ENCODE results near the gene ABLIM2. TPM values are rescaled to one million over a fixed set of nuclear protein-coding genes. Genes with fewer than 3 reads are reported as not detected.

The ABLIM2 gene
- total RNA-seq, 1 donor from 2014 or later = 3.5 TPM

DNA sequence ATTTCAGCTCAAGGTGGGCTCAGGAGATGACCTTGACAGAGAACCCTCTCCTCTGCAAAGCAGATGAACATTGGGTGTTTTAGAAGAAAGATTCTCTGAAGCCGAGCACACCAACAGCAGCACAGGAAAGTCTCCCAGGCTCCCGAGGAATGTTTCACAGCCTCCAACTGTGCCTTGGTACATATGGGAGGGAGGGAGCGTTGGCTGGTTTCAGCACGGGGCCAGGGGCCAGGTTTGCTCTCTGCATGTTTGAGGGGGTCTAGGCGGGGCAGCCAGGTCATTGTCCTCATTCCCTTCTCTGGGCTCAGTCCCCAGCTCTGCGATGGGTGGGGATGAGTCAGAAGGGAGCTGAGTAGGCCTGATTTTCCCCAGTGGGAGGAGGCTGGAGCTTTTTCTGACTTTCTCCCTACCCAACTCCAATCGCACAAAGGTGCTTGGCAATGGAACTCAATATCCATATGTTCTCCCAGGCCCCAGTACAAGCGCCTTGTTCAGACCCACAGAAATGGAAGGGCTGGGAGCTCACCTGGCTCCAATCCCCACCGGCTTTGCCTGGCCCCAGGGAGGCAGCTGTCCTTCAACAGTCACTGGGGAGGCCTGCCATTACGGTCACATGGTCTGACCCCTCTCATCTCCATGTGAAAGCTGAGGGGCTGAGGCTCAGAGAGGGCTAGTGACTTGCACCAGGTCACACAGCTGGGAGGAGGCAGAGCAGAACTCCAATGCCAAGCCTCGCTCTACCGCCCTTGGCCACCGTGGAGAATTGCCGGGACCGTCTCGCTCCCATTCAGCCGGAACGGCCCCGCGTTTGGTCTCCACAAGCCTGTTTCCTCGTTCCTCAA lies 110.6 kb downstream of the ABLIM2 start:
- Mint-ChIP-seq H3K27me3 (ENCODE audit: low read depth) (no peaks in the 10 kb centered on the region), H3K9me3 (no peaks in the 10 kb centered on the region), H3K36me3 (no peaks in the 10 kb centered on the region), H3K27ac (no peak overlapping the region), H3K4me3 (no peak overlapping the region), H3K4me1 (peaks cover 22% of the 10 kb centered on the region)
- TF ChIP-seq CTCF (IDR thresholded peaks at IDR 0.05; ENCODE audit: unreplicated experiment) = no peak
- no peak for DNase-seq (ENCODE audit: low spot score in 2 of 2, unreplicated experiment in 2 of 2)

GRCh38 chr4:8046925-8047541 lies 111.6 kb downstream of the ABLIM2 start:
- H3K9me3 Mint-ChIP-seq = no peaks in the 10 kb centered on the region
- peaks cover 22% of the 10 kb centered on the region for H3K4me1 Mint-ChIP-seq
- TF ChIP-seq CTCF (IDR thresholded peaks at IDR 0.05; ENCODE audit: unreplicated experiment) = no peak
- H3K27ac Mint-ChIP-seq = no peak overlapping the region
- DNase-seq (ENCODE audit: low spot score in 2 of 2, unreplicated experiment in 2 of 2) = no peak
- H3K4me3 Mint-ChIP-seq = no peak overlapping the region
- H3K36me3 Mint-ChIP-seq = no peaks in the 10 kb centered on the region
- no peaks in the 10 kb centered on the region for H3K27me3 Mint-ChIP-seq (ENCODE audit: low read depth)

- peaks cover 21% of the 10 kb centered on the region for H3K4me1 Mint-ChIP-seq
- no peaks in the 10 kb centered on the region for H3K9me3 Mint-ChIP-seq
- H3K36me3 Mint-ChIP-seq = no peaks in the 10 kb centered on the region
- H3K27me3 Mint-ChIP-seq (ENCODE audit: low read depth) = no peaks in the 10 kb centered on the region
- DNase-seq (ENCODE audit: low spot score in 2 of 2, unreplicated experiment in 2 of 2) = no peak
- TF ChIP-seq CTCF (IDR thresholded peaks at IDR 0.05; ENCODE audit: unreplicated experiment) = no peak
- H3K27ac Mint-ChIP-seq = no peak overlapping the region
- H3K4me3 Mint-ChIP-seq = no peak overlapping the region
Observed at GRCh38 chr4:8045909-8046308, 112.7 kb downstream of the ABLIM2 start.

DNA sequence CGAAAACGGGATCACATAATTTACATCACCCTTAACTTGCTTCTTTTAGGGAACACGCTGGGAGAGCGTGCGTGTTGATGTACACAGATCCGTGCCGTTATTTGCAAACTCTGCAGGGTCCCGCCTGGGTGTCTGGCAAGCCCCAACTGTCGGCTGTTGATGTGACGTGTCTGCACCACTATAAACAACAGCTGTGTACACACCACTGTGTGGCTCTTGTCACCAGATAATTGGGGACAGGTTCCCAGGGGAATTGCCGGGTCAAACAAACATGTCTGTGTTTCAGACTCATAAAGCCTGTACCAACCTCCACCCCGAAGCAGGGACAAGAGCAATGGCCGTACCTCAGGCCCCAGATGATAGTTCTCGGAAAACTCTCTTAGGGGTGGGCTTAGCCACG lies 113.9 kb downstream of the ABLIM2 start:
- Mint-ChIP-seq H3K4me3 (no peak overlapping the region), H3K36me3 (no peaks in the 10 kb centered on the region), H3K9me3 (no peaks in the 10 kb centered on the region), H3K27ac (no peak overlapping the region), H3K4me1 (peaks cover 9% of the 10 kb centered on the region), H3K27me3 (ENCODE audit: low read depth) (no peaks in the 10 kb centered on the region)
- DNase-seq (ENCODE audit: low spot score in 2 of 2, unreplicated experiment in 2 of 2) = no peak
- TF ChIP-seq CTCF (IDR thresholded peaks at IDR 0.05; ENCODE audit: unreplicated experiment) = no peak

- no peaks in the 10 kb centered on the region for H3K36me3 Mint-ChIP-seq
- H3K9me3 Mint-ChIP-seq = no peaks in the 10 kb centered on the region
- no peak overlapping the region for H3K27ac Mint-ChIP-seq
- no peaks in the 10 kb centered on the region for H3K27me3 Mint-ChIP-seq (ENCODE audit: low read depth)
- H3K4me3 Mint-ChIP-seq = no peak overlapping the region
- no peak for TF ChIP-seq CTCF (IDR thresholded peaks at IDR 0.05; ENCODE audit: unreplicated experiment)
- no peak for DNase-seq (ENCODE audit: low spot score in 2 of 2, unreplicated experiment in 2 of 2)
- H3K4me1 Mint-ChIP-seq = peaks cover 7% of the 10 kb centered on the region
Observed at GRCh38 chr4:8044244-8044643, 114.4 kb downstream of the ABLIM2 start.

Measured in mesothelial cell of epicardium (in vitro differentiated cells).